ENCODE results near the gene ARHGEF16.

- TF ChIP-seq CTCF (IDR thresholded peaks at IDR 0.05) (no peak), EZH2 (IDR thresholded peaks at IDR 0.05) (no peak)
Measured at GRCh38 chr1:3412376-3412775, 42.1 kb upstream of the ARHGEF16 start.
